H1 (cell line): ENCODE measurements around the gene COMT. TPM values are rescaled to one million over a fixed set of nuclear protein-coding genes. Genes with fewer than 3 reads are reported as not detected.

Experiments used
- CTBP2 ChIP-seq: IDR thresholded peaks from 2 replicates; pipeline ENCODE4 v1.7.0; 2011; ENCODE audit warnings: borderline replicate concordance, mild to moderate bottlenecking, moderate library complexity, mixed read lengths, low read length; ENCODE audit not compliant: insufficient read depth, insufficient read length
- CTCF ChIP-seq, 3 experiments: IDR thresholded peaks; 1 replicate in 2 of 3; 2 replicates in 1 of 3; pipeline versions ENCODE4 v1.5.1 to v1.6.1; 2011; ENCODE audit warnings: low read length in 3 of 3, mild to moderate bottlenecking in 3 of 3, inconsistent platforms in 2 of 3, low read depth in 1 of 3, moderate library complexity in 1 of 3; ENCODE audit not compliant: insufficient read depth in 1 of 3; ENCODE audit errors: control extremely low read depth in 1 of 3
- SIX5 ChIP-seq: IDR thresholded peaks from 2 replicates; pipeline ENCODE4 v1.6.1; 2011; ENCODE audit warnings: mild to moderate bottlenecking, low read depth, low read length
- TAF7 ChIP-seq: optimal IDR thresholded peaks from 2 replicates; pipeline ENCODE3; 2011; ENCODE audit warnings: low read depth, mild to moderate bottlenecking, inconsistent platforms, low read length, moderate library complexity, borderline replicate concordance
- USF2 ChIP-seq: IDR thresholded peaks from 2 replicates; pipeline ENCODE4 v1.6.1; 2011; ENCODE audit warnings: low read length, improper control_type of control experiment
- polyA plus RNA-seq, 7 experiments: library from polyadenylated mRNA; depleted of rRNA in 3 of 7; stranded (reverse) in 5 of 7; unstranded in 2 of 7; fragments of >200 nt in 5 of 7; fragments of 200-250 nt in 2 of 7; gene quantifications; 1 replicate in 5 of 7; 2 replicates in 1 of 7; 4 replicates in 1 of 7; pipeline versions ENCODE4 v1.2.1 to v1.2.3, GENCODE V29; 2011 to 2013; ENCODE audit warnings: missing spikeins in 2 of 7, mixed read lengths in 2 of 7
- total RNA-seq: library from RNA; stranded (reverse); fragmentation: NEBNext Ultra II Directional; extraction: Animal tissue kit (Norgen Biotek cat#: 25700); gene quantifications from 2 replicates; pipeline ENCODE4 v1.2.1, GENCODE V29; 2021

The COMT gene
- total and polyA plus RNA-seq, 2 of the 8 experiments (the other 6 are each of a cell fraction or from before 2014, with no cell fraction given) = 15.2 to 33.7 TPM

GRCh38 chr22:19898145-19898544, 43.4 kb upstream of the COMT start (continued):
- TF ChIP-seq CTCF (IDR thresholded peaks at IDR 0.05; ENCODE audit: control extremely low read depth in 1 of 3, insufficient read depth in 1 of 3, low read depth in 1 of 3, low read length in 3 of 3) = no peak
- no peak for TF ChIP-seq USF2
- no peak for TF ChIP-seq TAF7
- TF ChIP-seq SIX5 = no peak
- no peak for TF ChIP-seq CTBP2
